ENCODE measurements around the gene ABCD4. TPM values are rescaled to one million over a fixed set of nuclear protein-coding genes. Genes with fewer than 3 reads are reported as not detected.

The ABCD4 gene
- polyA plus RNA-seq, 1 donor (not counting 4 experiments of a cell fraction or from before 2014, with no cell fraction given), result 12.9 TPM

- dilution Hi-C loops (cut with MboI; ENCODE audit: extremely low pct_ligation_motif_present, low sequenced_read_pairs), result no loop called here
Observed at GRCh38 chr14:74289801-74290200, 12.9 kb downstream of the ABCD4 start.

GRCh38 chr14:74286736-74287135 lies 16.0 kb downstream of the ABCD4 start:
- H3K4me1 ChIP-seq (ENCODE audit: control insufficient read depth, extremely low read depth, insufficient read depth, low read length), result no peaks in the 10 kb centered on the region
- H3K27me3 ChIP-seq (ENCODE audit: control insufficient read depth, extremely low read depth, insufficient read depth, low read length), result no peaks in the 10 kb centered on the region
- no peaks in the 10 kb centered on the region for H3K79me2 ChIP-seq (ENCODE audit: control insufficient read depth, insufficient read depth, low read length)
- TF ChIP-seq CTCF (optimal IDR thresholded peaks at IDR 0.05 in 1 of 3, IDR thresholded peaks at IDR 0.05 in 1 of 3, conservative IDR thresholded peaks at IDR 0.05 in 1 of 3; ENCODE audit: extremely low read depth in 1 of 3, insufficient read depth in 2 of 3, low read length in 3 of 3) (no peak), EZH2 (IDR thresholded peaks at IDR 0.05; ENCODE audit: low read length) (no peak)
- H2AFZ ChIP-seq (ENCODE audit: control insufficient read depth, low read length), result no peak overlapping the region
- H3K4me3 ChIP-seq (ENCODE audit: control insufficient read depth in 2 of 3, extremely low read depth in 1 of 3, insufficient read depth in 2 of 3, low read depth in 1 of 3, low read length in 3 of 3), result no peak overlapping the region
- H3K4me2 ChIP-seq (ENCODE audit: control insufficient read depth, extremely low read depth, insufficient read depth, low read depth, low read length), result no peak overlapping the region
- no peak overlapping the region for H3K27ac ChIP-seq (ENCODE audit: control insufficient read depth, insufficient read depth, low read length)
- no peak overlapping the region for H3K9ac ChIP-seq (ENCODE audit: control insufficient read depth, extremely low read depth, insufficient read depth, low read length)
- dilution Hi-C loops (cut with MboI; ENCODE audit: extremely low pct_ligation_motif_present, low sequenced_read_pairs), result no loop called here
- FAIRE-seq, result no peak
- H3K9me3 ChIP-seq (ENCODE audit: control insufficient read depth, low read depth, low read length), result no peaks in the 10 kb centered on the region
- H3K36me3 ChIP-seq (ENCODE audit: control insufficient read depth in 2 of 2, extremely low read depth in 1 of 2, insufficient read depth in 2 of 2, low read length in 2 of 2), result peaks cover 15 to 31% of the 10 kb centered on the region in 2 experiments
- no peaks in the 10 kb centered on the region for H4K20me1 ChIP-seq (ENCODE audit: control insufficient read depth, extremely low read depth, insufficient read depth, low read length)
- H3K9me1 ChIP-seq (ENCODE audit: control insufficient read depth, extremely low read depth, insufficient read depth, low read length), result no peaks in the 10 kb centered on the region
- no peak for DNase-seq (ENCODE audit: low read depth, low spot score)

More at GRCh38 chr14:74289801-74290200, 12.9 kb downstream of the ABCD4 start:
- H3K9me3 ChIP-seq (ENCODE audit: control insufficient read depth, low read depth, low read length), result no peaks in the 10 kb centered on the region
- FAIRE-seq (no peak), DNase-seq (ENCODE audit: low read depth, low spot score) (no peak)
- H3K4me3 ChIP-seq (ENCODE audit: control insufficient read depth in 2 of 3, extremely low read depth in 1 of 3, insufficient read depth in 2 of 3, low read depth in 1 of 3, low read length in 3 of 3), result no peak overlapping the region
- no peaks in the 10 kb centered on the region for H3K27me3 ChIP-seq (ENCODE audit: control insufficient read depth, extremely low read depth, insufficient read depth, low read length)
- no peaks in the 10 kb centered on the region for H3K79me2 ChIP-seq (ENCODE audit: control insufficient read depth, insufficient read depth, low read length)
- H3K4me1 ChIP-seq (ENCODE audit: control insufficient read depth, extremely low read depth, insufficient read depth, low read length), result no peaks in the 10 kb centered on the region
- TF ChIP-seq CTCF (optimal IDR thresholded peaks at IDR 0.05 in 1 of 3, IDR thresholded peaks at IDR 0.05 in 1 of 3, conservative IDR thresholded peaks at IDR 0.05 in 1 of 3; ENCODE audit: extremely low read depth in 1 of 3, insufficient read depth in 2 of 3, low read length in 3 of 3) (no peak), EZH2 (IDR thresholded peaks at IDR 0.05; ENCODE audit: low read length) (no peak)
- no peak overlapping the region for H2AFZ ChIP-seq (ENCODE audit: control insufficient read depth, low read length)
- no peak overlapping the region for H3K9ac ChIP-seq (ENCODE audit: control insufficient read depth, extremely low read depth, insufficient read depth, low read length)
- peaks cover 24 to 31% of the 10 kb centered on the region in 2 experiments for H3K36me3 ChIP-seq (ENCODE audit: control insufficient read depth in 2 of 2, extremely low read depth in 1 of 2, insufficient read depth in 2 of 2, low read length in 2 of 2)
- H3K4me2 ChIP-seq (ENCODE audit: control insufficient read depth, extremely low read depth, insufficient read depth, low read depth, low read length), result no peak overlapping the region
- H3K27ac ChIP-seq (ENCODE audit: control insufficient read depth, insufficient read depth, low read length), result no peak overlapping the region
- no peaks in the 10 kb centered on the region for H4K20me1 ChIP-seq (ENCODE audit: control insufficient read depth, extremely low read depth, insufficient read depth, low read length)
- no peaks in the 10 kb centered on the region for H3K9me1 ChIP-seq (ENCODE audit: control insufficient read depth, extremely low read depth, insufficient read depth, low read length)
